ENCODE results near the gene PTPRN2.
A peak's percentile ranks its signal among the peaks of the same experiment; 100 is the strongest.

Gene PTPRN2

GRCh38 chr7:157861031-157861491, 726.6 kb downstream of the PTPRN2 start:
- Histone ChIP-seq H3K4me3 (no peak overlapping the region), H3K27ac (no peak overlapping the region)
- DNase-seq (ENCODE audit: low spot score) = peak; percentile 54
- TF ChIP-seq CTCF (IDR thresholded peaks at IDR 0.05) = no peak

DNA sequence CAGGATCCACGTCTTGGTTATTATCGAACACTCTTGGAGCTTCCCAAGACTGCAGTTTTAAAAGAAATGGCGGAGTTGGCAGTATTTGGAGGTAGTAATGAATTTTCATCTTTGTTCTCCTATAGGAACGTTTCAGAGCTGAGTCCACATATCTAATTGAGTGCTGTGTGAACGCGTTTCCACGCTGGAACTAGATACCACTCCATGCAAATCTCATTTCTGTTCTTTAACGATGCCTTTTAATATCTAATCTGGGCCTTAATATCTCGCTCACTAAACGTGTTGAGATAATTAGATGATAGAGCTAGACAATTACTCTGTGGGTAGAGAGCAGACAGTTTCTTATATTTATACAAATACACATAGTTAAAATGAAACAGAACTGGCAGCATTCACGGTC, 727.2 kb downstream of the PTPRN2 start:
- Histone ChIP-seq H3K4me3 (no peak overlapping the region), H3K27ac (no peak overlapping the region)
- TF ChIP-seq CTCF (IDR thresholded peaks at IDR 0.05) = no peak
- no peak for DNase-seq (ENCODE audit: low spot score)

- Histone ChIP-seq H3K27ac (no peak overlapping the region), H3K4me3 (no peak overlapping the region)
- no peak for TF ChIP-seq CTCF (IDR thresholded peaks at IDR 0.05)
- no peak for DNase-seq (ENCODE audit: low spot score)
Observed at GRCh38 chr7:157859915-157860314, 727.7 kb downstream of the PTPRN2 start.

GRCh38 chr7:157857578-157858075, 730.0 kb downstream of the PTPRN2 start:
- DNase-seq (ENCODE audit: low spot score) = no peak
- no peak for TF ChIP-seq CTCF (IDR thresholded peaks at IDR 0.05)
- Histone ChIP-seq H3K4me3 (no peak overlapping the region), H3K27ac (no peak overlapping the region)

- H3K27ac ChIP-seq = no peak overlapping the region
- H3K4me3 ChIP-seq = no peak overlapping the region
- no peak for TF ChIP-seq CTCF (IDR thresholded peaks at IDR 0.05)
- DNase-seq (ENCODE audit: low spot score) = peak; percentile 64
Observed at GRCh38 chr7:157856873-157857577, 730.6 kb downstream of the PTPRN2 start.

DNA sequence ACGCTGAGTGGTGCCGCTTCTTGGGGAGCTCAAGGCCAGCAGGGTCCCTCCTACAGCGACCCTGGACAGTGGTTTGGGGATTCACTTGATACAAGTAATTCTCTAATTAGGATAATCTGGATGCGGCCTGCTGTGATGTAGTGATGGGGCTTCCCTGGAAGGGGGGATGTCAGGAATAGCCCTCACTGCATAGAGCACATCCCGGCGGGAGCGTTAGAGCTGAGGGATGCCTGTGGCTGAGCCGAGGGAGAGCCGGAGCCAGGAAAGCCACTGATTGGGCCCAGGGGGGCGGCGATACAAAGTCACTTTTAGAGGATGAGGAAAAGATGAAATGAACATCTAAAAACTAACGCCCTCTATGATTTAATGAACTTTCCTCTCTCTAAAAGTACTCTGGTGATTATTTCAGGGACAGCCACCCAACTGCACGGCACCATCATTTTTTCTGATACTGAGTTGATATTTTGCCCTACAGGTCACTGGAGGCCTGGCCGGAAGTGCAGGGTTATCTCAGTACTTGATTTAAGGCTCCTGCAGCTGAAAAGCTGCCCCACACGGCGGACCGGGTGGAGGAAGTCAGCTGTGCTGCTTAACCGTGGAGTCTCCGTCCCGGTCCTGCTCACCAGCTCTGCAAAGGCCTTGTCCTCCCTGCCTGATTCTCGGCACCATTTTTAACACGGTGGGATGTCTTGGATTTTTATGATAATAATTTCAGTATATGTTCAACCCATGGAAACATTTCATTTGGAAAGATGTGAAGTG, 732.0 kb downstream of the PTPRN2 start:
- Histone ChIP-seq H3K27ac (no peak overlapping the region), H3K4me3 (no peak overlapping the region)
- DNase-seq (ENCODE audit: low spot score) = no peak
- no peak for TF ChIP-seq CTCF (IDR thresholded peaks at IDR 0.05)
